ENCODE data around the gene KLHDC10. TPM values are rescaled to one million over a fixed set of nuclear protein-coding genes. Genes with fewer than 3 reads are reported as not detected.

The KLHDC10 gene
- total and polyA plus RNA-seq, 8 donors: 5.8 to 22.8 (median 20.9) TPM

DNA sequence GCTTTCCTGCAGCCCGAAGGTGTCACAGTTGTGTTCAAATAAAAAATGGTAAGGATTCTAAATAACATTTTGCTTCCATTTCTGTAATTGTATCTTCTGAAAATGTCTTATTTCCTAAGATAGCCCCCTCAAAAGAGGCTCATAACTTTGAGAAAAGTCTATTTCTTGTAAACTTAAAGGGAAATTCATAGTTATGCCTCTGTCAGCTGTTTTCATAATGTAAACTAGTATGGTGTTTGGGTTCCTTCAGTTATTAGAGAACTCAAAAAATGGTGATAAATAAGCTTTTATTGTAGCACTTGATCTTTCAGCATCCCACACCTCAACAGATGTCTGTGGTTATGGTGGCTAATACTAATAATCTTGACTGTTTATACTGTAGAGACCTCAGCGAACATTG is 57.1 kb downstream of the KLHDC10 start:
- 55 to 61% methylated on average over 2 of the region's 2 CpGs for WGBS, 2 donors
- H3K27me3 ChIP-seq: no peaks in the 10 kb centered on the region
- peaks cover 6 to 68% (median 21%) of the 10 kb centered on the region in 3 donors for H3K36me3 ChIP-seq
- H3K4me1 ChIP-seq: no peaks in the 10 kb centered on the region
- H3K27ac ChIP-seq: peak overlapping the region in 2 of 4 donors; percentile 6 to 21
- FAIRE-seq (no peak), ATAC-seq (no peak), DNase-seq (no peak)
- H3K4me3 ChIP-seq: no peak overlapping the region
- no peaks in the 10 kb centered on the region for H3K9me3 ChIP-seq
- TF ChIP-seq, protein P1, sequence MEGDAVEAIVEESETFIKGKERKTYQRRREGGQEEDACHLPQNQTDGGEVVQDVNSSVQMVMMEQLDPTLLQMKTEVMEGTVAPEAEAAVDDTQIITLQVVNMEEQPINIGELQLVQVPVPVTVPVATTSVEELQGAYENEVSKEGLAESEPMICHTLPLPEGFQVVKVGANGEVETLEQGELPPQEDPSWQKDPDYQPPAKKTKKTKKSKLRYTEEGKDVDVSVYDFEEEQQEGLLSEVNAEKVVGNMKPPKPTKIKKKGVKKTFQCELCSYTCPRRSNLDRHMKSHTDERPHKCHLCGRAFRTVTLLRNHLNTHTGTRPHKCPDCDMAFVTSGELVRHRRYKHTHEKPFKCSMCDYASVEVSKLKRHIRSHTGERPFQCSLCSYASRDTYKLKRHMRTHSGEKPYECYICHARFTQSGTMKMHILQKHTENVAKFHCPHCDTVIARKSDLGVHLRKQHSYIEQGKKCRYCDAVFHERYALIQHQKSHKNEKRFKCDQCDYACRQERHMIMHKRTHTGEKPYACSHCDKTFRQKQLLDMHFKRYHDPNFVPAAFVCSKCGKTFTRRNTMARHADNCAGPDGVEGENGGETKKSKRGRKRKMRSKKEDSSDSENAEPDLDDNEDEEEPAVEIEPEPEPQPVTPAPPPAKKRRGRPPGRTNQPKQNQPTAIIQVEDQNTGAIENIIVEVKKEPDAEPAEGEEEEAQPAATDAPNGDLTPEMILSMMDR (IDR thresholded peaks at IDR 0.05): no peak
- intact Hi-C loops (cut with DNase I): no loop called here

DNA sequence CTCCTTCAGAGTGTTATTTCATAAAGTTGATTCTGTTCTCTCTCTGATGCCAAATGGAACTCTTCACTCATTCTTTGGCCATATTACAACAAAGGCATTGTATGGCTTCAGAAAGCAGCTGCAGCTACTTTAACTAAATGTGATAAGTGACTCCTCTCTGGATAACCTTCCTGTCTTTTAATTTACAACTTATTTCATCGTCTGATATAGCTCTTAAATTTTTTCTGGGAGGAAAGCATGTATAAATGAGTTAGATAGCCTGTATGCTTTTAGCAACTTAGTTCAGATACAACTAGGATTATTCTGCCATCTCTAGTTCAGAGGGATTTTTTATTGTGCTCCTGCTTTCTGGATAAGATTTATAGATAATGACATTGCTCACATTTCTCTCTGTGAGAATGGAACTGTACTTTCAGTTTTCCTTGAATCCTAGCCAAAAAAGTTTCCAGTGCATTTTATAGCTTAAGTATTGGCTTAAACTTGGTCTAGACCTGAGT is 57.5 kb downstream of the KLHDC10 start:
- Histone ChIP-seq H3K36me3 (peaks cover 6 to 63% (median 21%) of the 10 kb centered on the region in 3 donors), H3K27ac (peak overlapping the region in 2 of 4 donors; percentile 7 to 21), H3K27me3 (no peaks in the 10 kb centered on the region), H3K4me3 (no peak overlapping the region), H3K9me3 (no peaks in the 10 kb centered on the region), H3K4me1 (no peaks in the 10 kb centered on the region)
- 56 to 65% methylated on average over 1 of the region's 1 CpG for WGBS, 2 donors
- FAIRE-seq (peak; percentile 66), DNase-seq (no peak), ATAC-seq (peak in 2 of 4 donors; percentile 11 to 54)
- intact Hi-C loops (cut with DNase I): no loop called here
- TF ChIP-seq, protein P1 (IDR thresholded peaks at IDR 0.05): no peak

- H3K4me3 ChIP-seq: no peak overlapping the region
- intact Hi-C loops (cut with DNase I): no loop called here
- FAIRE-seq (no peak), DNase-seq (no peak), ATAC-seq (no peak)
- H3K9me3 ChIP-seq: no peaks in the 10 kb centered on the region
- TF ChIP-seq, protein P1 (IDR thresholded peaks at IDR 0.05): no peak
- H3K27ac ChIP-seq: no peak overlapping the region
- H3K27me3 ChIP-seq: no peaks in the 10 kb centered on the region
- no peaks in the 10 kb centered on the region for H3K4me1 ChIP-seq
- peaks cover 6 to 54% (median 21%) of the 10 kb centered on the region in 3 donors for H3K36me3 ChIP-seq
- WGBS, 2 donors: 88 to 91% methylated on average over 4 of the region's 4 CpGs
Measured at GRCh38 chr7:130129011-130129411, 58.7 kb downstream of the KLHDC10 start.

DNA sequence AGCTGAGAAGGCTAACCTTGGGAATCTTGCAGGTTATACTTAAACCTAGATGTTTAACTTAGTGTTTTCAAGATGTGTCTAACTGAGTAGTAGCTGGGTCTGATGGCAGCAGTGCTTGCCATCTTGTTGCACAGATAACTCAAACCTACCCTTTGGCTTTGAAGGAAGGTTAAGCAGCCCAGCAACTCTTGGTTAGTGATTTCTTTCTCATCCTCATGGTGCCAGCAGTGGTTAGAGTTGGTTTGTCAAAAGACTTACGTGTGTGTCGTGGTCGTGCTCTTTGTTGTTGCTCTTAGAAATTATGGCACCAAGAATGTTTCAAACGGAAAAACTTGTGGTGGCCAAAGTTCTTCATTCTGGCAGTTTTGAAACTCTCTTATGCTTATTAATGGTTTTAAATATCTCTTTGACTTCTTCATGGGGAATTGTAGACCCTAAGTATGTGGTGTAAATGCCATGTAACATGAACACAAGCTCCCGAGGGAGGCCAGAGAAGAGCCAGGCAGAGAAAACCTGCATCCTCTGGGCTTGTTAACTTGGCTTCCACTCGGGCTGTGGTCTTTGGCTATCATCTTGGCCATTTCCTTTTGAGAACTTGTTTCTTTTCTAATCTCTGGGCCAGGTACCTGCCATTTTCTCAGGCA is 61.0 kb downstream of the KLHDC10 start:
- no peak for DNase-seq
- intact Hi-C loops (cut with DNase I): no loop called here
- TF ChIP-seq, protein P1 (IDR thresholded peaks at IDR 0.05): no peak
- Histone ChIP-seq H3K4me3 (no peak overlapping the region), H3K9me3 (no peaks in the 10 kb centered on the region), H3K36me3 (peaks cover 0 to 48% (median 12%) of the 10 kb centered on the region in 3 donors), H3K27me3 (no peaks in the 10 kb centered on the region), H3K4me1 (no peaks in the 10 kb centered on the region), H3K27ac (no peak overlapping the region)
- FAIRE-seq: no peak
- 96% methylated on average over 6 of the region's 6 CpGs for WGBS, 2 donors
- no peak for ATAC-seq
